Measurements from ENCODE around the gene YEATS4. TPM values are rescaled to one million over a fixed set of nuclear protein-coding genes. Genes with fewer than 3 reads are reported as not detected.
A peak's percentile ranks its signal among the peaks of the same experiment; 100 is the strongest.

YEATS4 gene
- total RNA-seq, 1 donor: 37.2 TPM

DNA sequence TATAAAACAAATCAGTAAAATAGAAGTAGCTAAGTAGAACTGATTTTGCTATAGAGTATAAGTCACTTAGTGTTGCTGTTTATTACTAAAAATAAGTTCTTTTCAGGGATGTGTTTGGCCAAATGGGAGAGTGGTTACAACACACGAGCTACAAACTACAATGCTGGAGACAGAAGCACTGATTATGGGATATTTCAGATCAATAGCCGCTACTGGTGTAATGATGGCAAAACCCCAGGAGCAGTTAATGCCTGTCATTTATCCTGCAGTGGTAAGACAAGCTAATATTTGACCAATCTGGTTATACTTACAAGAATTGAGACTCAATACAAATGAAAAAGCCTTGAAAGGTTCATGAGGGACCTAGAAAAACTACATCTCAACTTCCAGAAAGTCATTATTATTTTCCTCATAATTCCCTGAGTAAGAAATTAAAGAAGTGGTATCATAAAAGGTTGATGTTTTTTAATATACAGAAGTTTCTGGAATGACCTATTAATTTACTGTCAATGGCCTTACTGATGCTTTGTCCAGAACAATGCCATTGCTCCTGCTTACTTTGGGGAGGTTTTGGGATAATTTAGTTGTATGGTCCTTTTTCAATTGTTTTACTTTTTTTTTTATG lies 9.4 kb upstream of the YEATS4 start:
- DNase-seq (ENCODE audit: low read depth): no peak
- no peak for TF ChIP-seq CTCF (IDR thresholded peaks at IDR 0.05; ENCODE audit: insufficient read depth, low read length)
- no peak overlapping the region for H3K4me3 ChIP-seq (ENCODE audit: low read depth, low read length)

GRCh38 chr12:69350777-69351176 lies 8.8 kb upstream of the YEATS4 start:
- DNase-seq (ENCODE audit: low read depth): no peak
- TF ChIP-seq CTCF (IDR thresholded peaks at IDR 0.05; ENCODE audit: insufficient read depth, low read length): no peak
- no peak overlapping the region for H3K4me3 ChIP-seq (ENCODE audit: low read depth, low read length)

GRCh38 chr12:69351462-69352236 lies 7.9 kb upstream of the YEATS4 start:
- H3K4me3 ChIP-seq (ENCODE audit: low read depth, low read length): no peak overlapping the region
- no peak for TF ChIP-seq CTCF (IDR thresholded peaks at IDR 0.05; ENCODE audit: insufficient read depth, low read length)
- DNase-seq (ENCODE audit: low read depth): no peak

DNA sequence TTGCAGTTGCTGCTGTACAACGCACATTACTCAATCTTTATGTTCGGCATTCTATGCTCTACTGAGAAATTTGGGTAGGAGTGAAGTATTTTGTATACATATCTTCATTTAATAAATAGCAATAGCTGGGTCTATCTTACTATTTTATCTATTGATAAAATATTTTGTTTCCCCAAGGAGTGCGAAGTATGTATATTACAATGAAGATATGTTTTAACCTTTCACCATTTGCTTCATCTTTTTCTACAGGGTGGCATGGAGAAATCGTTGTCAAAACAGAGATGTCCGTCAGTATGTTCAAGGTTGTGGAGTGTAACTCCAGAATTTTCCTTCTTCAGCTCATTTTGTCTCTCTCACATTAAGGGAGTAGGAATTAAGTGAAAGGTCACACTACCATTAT lies 6.6 kb upstream of the YEATS4 start:
- H3K4me3 ChIP-seq (ENCODE audit: low read depth, low read length): no peak overlapping the region
- no peak for TF ChIP-seq CTCF (IDR thresholded peaks at IDR 0.05; ENCODE audit: insufficient read depth, low read length)
- DNase-seq (ENCODE audit: low read depth): no peak

DNA sequence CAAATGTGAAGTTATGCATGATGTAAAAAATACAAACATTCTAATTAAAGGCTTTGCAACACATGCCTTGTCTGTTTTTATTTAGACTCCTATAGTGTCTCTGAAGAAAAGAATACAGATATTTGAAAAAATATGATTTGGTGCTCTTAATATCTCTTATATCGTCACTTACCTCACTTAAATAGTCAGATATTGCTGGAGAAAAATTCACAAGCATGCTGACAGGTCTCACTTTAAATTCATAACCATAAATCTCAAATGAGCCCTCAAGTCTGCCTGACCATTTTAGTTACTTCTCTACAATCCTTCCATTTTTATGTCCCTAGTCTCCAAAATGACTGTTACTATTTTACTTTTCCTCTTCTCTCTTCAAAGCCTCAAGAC lies 5.4 kb upstream of the YEATS4 start:
- no peak for TF ChIP-seq CTCF (IDR thresholded peaks at IDR 0.05; ENCODE audit: insufficient read depth, low read length)
- no peak overlapping the region for H3K4me3 ChIP-seq (ENCODE audit: low read depth, low read length)
- DNase-seq (ENCODE audit: low read depth): no peak

DNA sequence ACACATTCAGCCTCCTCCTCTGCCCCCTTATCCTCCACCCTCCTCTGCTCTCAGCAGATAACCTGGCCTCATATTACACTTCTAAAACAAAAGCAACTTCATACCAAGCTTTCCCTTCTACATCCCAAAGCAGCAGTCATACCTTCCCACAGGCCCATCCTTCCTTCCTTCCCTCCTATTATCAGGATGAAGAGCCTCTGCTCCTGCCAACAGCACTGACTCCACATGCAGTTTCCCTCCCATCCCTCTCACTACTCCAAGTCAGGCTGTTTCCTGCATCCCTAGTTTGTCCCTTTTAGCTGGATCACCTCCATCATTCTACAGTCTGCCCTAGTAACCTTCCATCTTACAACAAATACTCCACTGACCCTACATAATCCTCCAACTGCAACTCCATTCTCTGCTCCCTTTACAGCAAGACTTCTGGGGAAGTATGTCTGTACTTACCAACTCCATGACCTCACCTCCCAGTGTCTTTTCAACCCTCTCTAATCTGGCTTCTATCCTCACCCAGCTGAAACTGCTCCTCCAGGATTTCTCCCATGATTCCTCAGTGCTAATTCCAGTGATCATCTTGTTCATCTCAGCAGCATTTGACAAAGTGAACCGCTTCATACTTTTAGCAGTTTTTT lies 4.9 kb upstream of the YEATS4 start:
- DNase-seq (ENCODE audit: low read depth): peak; percentile 6
- no peak overlapping the region for H3K4me3 ChIP-seq (ENCODE audit: low read depth, low read length)
- TF ChIP-seq CTCF (IDR thresholded peaks at IDR 0.05; ENCODE audit: insufficient read depth, low read length): no peak

Data from fibroblast of the aortic adventitia (primary cell).